A673 (cell line): ENCODE measurements around the gene PXDN.

Experiments used
- CTCF ChIP-seq: fragments of 300-800, 200-600 bp; sonication (generic); conservative IDR thresholded peaks from 2 replicates; pipeline ENCODE4 v1.5.1; 2017; ENCODE audit warnings: low read depth, mild to moderate bottlenecking, antibody characterized with exemption, low read length, moderate library complexity, mixed read lengths
- EZH2 ChIP-seq: fragments of 200-600 bp; sonication (generic); IDR thresholded peaks from 2 replicates; pipeline ENCODE4 v1.6.1; 2017; ENCODE audit warnings: borderline replicate concordance, low read depth, mild to moderate bottlenecking, mixed read lengths, antibody characterized with exemption, low read length; ENCODE audit not compliant: poor library complexity, severe bottlenecking

DNA sequence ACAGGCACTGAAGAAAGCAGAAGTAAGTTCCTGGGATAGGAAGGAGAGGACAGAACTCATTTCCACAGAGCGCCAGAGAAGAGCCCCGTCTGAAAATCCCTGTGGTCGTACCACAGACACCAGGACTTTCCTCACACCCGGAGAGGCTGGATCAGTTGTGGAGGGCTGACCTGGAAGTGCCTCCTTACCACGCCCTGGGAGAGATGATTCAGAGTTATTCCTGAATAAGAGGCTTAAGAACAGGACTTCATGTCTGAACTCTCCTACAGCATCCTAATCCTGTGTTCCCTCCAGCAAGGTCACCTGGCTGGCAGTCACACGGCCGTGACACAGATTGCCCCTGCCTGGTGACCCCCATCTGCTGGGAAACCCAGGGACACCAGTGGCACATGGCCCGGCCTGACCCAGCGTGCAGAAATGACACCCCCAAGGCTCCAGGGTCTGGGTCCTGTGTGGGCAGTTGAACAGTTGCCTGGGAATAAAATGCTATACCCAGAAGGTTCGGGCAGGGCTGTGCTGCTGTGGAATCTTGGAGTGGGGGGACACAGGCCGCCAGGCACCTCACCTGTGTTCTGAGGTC is 105.9 kb downstream of the PXDN start:
- no peak for TF ChIP-seq CTCF
- TF ChIP-seq EZH2 = no peak
